ENCODE measurements around the gene AMBP.

Gene AMBP

DNA sequence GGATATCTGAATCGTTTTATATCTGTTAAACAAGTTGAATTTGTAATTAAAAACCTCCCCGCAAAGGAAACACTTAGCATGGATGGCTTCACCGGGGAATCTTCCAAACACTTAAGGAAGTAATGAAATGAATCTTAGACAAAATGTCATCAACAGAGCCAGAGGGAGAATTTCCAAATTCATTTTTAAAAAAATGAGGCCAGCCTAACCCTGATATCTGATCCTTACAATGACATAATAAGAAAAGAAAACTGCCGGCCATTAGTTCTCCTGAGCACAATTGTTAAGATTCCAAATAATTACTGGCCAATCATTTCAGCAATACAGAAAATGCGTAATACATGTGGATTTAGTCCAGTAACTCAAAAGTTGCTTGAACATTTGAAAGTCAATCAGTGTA lies 27.1 kb upstream of the AMBP start:
- TF ChIP-seq ZNF274 (IDR thresholded peaks at IDR 0.05; ENCODE audit: low read depth, low read length), result no peak
- H3K4me3 ChIP-seq (ENCODE audit: low read length), result no peak overlapping the region

DNA sequence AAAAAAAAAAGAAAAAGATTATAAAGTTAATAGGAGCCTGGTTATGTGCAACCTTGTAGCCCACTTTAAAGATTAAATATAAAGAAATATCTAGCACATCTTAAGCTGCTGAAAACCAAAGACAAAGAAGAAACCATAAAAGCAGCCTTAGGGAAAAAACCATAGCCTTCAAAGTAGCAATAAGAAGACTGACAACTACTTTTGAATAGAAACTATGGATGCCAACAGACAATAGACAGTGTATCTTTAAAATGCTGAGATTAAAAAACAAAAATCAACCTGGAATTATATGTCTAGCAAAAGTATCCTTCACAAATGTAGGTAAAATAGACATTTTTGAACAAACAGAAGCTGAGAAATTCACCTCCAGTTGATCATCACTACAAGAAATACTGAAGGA lies 24.4 kb upstream of the AMBP start:
- H3K4me3 ChIP-seq (ENCODE audit: low read length), result no peak overlapping the region

DNA sequence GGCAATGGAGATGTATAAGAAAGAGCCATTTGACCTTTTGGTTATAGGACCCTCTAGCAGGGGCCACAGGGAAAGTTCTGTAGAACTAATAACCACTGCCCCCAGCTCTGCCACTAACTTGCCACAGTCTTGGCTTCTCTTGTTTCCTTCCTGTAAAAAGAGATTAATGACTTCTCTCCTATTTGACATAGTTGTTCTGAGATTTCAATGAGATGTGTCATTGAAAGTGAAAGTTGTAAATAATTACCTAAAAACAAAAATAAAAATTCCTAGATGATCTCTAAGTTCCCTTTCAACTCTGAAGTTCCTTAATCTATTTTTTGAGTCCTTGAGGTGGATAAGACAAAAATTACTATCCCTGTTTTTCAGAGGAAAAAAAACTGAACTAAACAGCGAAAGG lies 22.4 kb upstream of the AMBP start:
- H3K4me3 ChIP-seq (ENCODE audit: low read length), result no peak overlapping the region
- no peak for TF ChIP-seq ZNF274 (IDR thresholded peaks at IDR 0.05; ENCODE audit: low read depth, low read length)

More for the DNA sequence above, 24.4 kb upstream of the AMBP start:
- no peak for TF ChIP-seq ZNF274 (IDR thresholded peaks at IDR 0.05; ENCODE audit: low read depth, low read length)

DNA sequence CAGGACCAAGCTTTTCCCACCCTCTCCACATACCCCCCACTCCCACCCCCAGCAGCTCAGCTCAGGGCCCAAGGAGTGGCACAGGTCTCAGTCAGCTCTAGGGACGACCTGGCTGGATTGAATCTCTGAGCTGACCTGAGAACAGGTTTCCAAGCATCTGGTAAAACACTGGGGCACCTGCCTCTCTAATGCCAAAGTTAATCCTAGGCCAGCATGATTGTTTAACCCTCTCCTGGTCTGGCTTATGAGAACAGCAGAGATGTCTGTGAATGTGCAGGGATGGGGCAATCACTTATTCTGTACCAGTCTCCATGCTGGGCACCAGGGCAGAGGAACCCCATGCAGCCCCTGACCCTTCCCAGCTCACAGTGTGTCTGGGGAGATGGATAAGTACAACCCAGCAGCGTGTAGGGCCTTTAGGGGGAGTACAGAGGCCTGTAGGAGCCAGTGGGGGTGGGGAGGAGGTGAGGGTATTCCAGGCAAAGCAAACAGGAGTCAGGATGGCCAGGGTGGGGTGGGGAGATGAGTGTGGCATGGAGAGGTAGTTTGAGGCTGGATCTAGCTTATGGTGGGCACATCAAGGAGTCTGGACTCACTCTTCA lies 21.7 kb upstream of the AMBP start:
- no peak overlapping the region for H3K4me3 ChIP-seq (ENCODE audit: low read length)
- TF ChIP-seq ZNF274 (IDR thresholded peaks at IDR 0.05; ENCODE audit: low read depth, low read length), result no peak

DNA sequence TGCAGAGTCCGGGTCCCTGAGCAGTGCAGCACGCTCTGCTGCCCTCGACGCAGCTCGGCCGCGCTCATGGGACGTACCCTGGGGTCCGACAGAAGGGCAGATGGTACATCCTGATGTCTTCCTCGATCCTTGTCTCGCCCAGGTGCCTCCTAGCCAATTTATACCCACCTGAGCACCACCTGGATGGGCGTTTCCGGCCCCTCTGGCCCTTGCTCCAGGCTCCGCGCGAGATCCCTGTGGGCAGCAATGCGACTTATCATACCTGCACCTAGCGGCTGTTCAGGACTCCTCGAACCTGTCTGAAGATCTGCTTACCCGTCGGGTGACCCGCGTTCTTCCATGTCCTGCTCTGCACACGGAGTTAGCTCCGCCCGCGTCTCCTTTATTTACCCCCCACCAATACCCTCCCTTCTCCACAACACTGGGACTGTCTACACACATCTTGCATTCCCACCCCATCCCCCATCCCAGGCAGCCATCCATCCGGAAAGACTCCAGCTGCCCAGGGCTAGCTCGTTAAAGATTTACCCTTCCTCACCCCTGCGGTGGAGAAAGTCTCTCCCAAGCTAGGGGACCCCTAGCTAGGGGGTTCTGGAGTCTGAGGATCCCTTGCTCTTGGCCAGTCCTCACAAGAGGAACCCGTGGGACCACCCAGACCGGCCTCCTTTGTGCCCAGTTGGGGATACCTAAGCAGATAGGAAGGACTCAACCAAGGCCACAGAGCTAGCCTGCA lies 21.0 kb upstream of the AMBP start, which contains the start of gene KIF12:
TSS of gene KIF12 (minus strand) at position 357 of the 733 bp plus-strand sequence. CDS start at position 341, 16 bp downstream.
- no peak for TF ChIP-seq ZNF274 (IDR thresholded peaks at IDR 0.05; ENCODE audit: low read depth, low read length)
- no peak within 1 kb of the TSS for H3K4me3 ChIP-seq (ENCODE audit: low read length)

DNA sequence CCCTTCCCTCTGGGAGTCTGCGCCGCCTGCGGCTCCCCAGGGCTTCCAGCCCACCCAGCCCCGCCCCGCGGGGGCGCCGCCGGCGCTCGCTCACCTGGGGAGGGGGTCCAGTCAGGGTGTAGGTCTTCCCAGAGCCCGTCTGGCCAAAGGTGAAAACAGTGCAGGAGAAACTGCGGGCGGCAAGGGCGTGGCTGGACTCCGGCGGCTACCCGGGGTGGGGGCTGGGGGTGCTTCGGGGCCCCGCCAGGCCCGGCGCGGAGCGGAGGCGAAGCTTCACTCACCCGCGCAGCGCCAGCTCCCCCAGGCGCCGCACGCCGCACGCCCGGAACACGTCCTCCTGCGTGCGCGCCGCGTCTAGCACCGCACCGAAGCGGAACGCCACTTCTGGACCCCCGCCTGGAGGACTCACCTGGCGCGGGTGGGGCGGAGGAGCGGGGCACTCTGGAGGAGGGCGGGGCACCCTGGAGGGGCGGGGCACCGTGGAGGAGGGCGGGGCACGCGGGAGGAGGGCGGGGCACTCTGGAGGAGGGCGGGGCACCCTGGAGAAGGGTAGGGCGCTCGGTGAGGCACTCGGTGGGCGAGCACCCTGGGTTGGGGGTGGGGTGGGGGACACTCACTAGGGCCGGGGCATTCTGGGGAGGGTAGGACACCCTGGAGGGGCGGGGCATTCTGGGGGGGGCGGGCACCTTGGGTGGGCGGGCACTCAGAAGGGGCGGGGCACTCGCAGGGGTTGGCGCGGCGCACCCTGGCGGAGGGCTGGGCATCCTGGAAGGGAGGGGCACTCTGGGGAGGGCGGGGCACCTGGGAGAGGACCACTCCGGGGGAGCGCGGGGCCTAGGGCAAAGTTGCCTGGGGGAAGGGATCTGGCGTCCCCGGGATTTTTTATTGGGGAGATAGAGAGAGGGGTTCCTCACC lies 20.2 kb upstream of the AMBP start:
- H3K4me3 ChIP-seq (ENCODE audit: low read length), result no peak overlapping the region
- TF ChIP-seq ZNF274 (IDR thresholded peaks at IDR 0.05; ENCODE audit: low read depth, low read length), result no peak

DNA sequence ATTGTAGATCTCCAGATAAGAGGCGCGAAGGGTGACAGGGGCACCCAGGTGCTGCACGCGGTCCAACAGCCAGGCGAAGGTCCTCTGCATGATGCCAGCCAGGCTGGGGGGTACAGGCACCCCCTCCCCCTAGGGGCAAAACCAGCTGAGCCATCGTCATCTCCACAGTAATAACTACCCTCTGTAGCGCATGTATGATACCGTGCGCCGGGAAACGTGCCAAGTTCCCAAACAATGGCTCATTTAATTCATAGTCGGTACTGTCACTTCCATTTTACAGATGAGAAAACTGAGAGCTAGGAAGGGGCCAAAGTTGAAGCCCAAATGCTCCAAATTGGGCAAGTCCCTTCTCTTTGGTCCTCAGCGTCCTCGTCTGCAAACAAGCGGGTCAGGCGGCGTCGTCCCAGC lies 19.5 kb upstream of the AMBP start:
- TF ChIP-seq ZNF274 (IDR thresholded peaks at IDR 0.05; ENCODE audit: low read depth, low read length), result no peak
- no peak overlapping the region for H3K4me3 ChIP-seq (ENCODE audit: low read length)

DNA sequence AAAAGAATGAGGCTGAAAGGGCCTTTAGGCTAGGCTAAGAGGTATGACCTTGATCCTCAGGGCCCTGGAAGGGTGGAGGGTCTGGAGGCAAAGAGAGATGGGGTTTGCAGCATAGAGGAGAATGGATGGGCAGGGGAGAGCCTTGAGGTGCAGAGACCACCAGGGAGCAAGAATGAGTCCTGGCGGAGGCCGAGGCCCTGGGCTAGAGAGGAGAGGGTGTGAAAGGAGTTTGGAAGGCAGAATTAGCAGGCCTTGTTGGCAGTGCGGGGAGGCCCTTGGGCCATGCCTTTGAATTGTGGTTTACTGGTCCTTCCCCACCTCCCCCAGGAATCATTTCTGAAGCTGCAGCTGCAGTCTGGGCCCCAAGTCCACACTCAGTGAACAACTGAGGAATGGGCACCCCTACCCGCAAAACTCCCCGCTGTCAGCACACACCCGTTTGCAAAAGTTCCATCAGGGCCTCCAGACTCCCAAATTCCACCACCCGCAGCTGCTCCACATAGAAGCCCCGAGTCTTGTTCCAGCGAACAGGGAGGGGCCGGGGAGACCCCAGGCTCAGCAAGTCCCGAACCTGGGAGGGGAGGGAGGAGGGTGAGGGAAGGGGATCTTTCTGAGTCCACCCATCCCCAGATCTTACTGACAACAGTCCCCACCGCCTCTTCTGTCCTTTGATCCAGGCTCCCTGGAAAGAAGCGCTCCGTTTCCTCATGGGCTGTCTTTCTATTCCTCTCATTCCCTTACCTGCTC lies 18.9 kb upstream of the AMBP start:
- TF ChIP-seq ZNF274 (IDR thresholded peaks at IDR 0.05; ENCODE audit: low read depth, low read length), result no peak
- H3K4me3 ChIP-seq (ENCODE audit: low read length), result no peak overlapping the region

DNA sequence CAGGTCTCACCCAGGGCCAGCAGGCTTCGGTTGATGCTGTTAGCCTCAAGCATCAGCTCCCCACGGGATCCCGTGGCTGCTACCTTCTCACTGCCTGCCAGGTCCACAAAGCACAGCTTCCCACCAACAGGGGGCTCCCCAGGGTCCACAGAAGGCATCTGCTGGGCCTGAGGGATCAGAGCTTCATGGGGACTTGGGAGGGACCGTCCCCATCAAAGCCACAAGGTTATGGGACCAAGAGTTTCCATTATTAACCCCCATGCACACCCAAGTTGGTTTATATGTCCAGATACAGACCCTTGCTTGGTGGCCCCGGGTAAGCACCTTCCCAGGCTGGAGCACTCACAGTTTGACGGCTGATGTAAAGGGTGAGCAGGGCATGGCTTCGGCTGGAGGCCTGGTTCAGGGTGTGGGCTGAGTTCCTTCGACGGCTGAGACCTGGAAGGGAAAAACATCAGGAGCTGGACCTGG lies 18.0 kb upstream of the AMBP start:
- TF ChIP-seq ZNF274 (IDR thresholded peaks at IDR 0.05; ENCODE audit: low read depth, low read length), result no peak
- no peak overlapping the region for H3K4me3 ChIP-seq (ENCODE audit: low read length)

DNA sequence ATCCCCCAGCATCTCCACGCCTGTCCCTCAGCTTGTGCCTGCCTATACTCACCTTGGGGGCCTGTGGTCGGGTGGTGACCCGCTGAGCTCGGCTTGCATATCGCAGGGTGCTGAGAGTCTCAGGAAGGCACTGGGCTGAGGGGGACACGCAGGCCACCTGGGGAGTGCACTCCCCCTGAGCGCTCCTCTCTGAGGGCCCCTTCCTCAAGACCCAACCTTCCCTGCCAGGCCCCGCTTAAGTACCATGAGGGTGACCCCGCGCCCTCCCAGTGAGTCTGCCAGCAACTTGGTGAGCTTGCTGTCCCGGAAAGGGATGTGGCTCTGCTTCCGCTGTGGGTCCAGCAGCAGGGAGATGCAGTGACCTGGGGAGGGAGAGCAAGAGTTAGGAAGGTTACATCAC lies 16.9 kb upstream of the AMBP start:
- no peak for TF ChIP-seq ZNF274 (IDR thresholded peaks at IDR 0.05; ENCODE audit: low read depth, low read length)

DNA sequence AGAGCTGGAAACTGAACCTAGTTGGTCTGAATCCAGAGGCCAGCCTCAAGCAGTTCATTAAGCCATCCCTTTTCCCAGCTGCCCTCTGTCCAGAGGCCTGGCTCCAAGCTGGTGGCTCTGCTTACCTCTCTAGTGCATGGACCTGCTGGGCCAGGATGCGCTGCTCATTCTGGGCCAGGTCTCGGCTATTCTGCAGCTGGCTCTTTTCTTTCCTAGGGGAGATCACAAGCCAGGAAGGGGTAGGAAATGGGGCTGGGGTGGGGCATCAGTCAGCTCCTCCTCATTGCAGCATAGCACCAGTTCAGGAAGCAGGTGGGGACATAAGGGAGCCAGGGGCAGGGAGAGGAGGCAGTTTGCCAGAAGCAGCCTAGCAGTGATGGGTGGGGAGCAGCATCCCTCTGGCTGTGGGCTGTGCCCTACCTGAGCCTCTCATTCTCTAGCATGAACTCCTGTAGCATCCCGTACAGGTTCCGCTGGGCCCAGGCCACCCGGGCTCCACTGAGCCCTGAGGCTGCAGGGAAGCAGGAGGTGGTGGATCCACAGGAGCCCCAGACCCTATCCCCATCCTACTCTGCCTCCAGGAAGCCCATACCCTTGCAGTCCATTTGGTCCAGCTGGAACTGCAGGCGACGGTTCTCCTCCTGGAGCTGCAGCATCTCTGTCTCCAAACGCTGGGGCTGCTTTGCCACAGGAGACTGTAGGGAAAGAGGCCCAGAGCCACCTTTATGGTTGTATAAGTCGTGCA lies 15.8 kb upstream of the AMBP start:
- TF ChIP-seq ZNF274 (IDR thresholded peaks at IDR 0.05; ENCODE audit: low read depth, low read length), result no peak
- no peak overlapping the region for H3K4me3 ChIP-seq (ENCODE audit: low read length)

More for the DNA sequence above, 16.9 kb upstream of the AMBP start:
- H3K4me3 ChIP-seq (ENCODE audit: low read length), result no peak overlapping the region

DNA sequence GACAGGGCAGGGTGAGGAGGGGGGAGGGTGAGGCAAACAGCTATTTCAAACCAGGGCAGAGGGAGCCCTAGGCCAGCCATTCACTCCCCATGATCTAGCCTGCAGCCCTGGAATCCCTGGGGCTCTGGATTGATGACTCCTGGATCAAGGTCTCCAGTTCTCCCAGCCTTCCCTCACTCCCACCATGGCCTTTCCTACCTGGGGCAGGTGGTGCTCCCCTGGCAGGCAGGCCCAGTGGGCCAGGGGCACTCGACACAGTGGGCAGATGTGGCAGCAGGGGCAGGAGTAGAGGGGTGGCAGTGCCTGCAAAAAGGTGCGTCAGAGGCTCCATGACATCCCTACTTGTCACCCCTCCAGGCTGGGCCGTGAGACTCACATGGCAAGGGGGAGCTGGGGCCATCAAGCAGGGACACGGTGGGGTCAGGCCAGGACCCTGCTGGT lies 15.0 kb upstream of the AMBP start:
- no peak overlapping the region for H3K4me3 ChIP-seq (ENCODE audit: low read length)
- no peak for TF ChIP-seq ZNF274 (IDR thresholded peaks at IDR 0.05; ENCODE audit: low read depth, low read length)

DNA sequence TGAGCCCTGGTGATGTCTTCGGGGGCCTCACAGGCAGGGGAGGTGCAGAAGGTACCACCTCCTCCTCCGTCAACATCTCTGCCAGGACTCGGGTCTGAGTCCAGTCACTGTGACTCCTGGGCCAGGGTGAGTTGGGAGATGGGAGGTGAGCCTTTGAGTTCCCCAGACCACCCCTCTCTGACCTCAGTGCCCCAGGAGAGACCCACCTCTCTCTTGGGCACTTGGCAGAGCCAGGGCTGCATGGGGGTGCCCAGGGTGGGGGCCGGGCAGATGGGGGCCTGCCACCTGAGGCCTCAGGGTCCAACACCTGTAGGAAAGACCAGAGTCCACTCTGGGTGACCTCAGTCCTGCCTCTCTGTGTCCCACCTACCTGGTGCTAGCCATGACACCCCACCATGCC lies 14.2 kb upstream of the AMBP start:
- no peak overlapping the region for H3K4me3 ChIP-seq (ENCODE audit: low read length)
- TF ChIP-seq ZNF274 (IDR thresholded peaks at IDR 0.05; ENCODE audit: low read depth, low read length), result no peak
